HEK293T (cell line): ENCODE measurements around the gene ZBTB7B.

Source experiments
- CTCF ChIA-PET: fragments of 350-600 bp; formaldehyde crosslinking; extraction: SDS; loops from one replicate; lab custom pipeline; 2021; ENCODE audit warnings: antibody characterized with exemption, inconsistent platforms; lab: Yijun Ruan, JAX
- POLR2A ChIA-PET: fragments of 350-600 bp; formaldehyde crosslinking; extraction: SDS; loops from one replicate; lab custom pipeline; 2020; ENCODE audit warnings: antibody characterized with exemption, inconsistent platforms; lab: Yijun Ruan, JAX
- DNase-seq: peaks from one replicate; pipeline ENCODE4 v3.0.0; 2012; ENCODE audit warnings: mixed read lengths; ENCODE audit errors: extremely low spot score
- ARNT ChIP-seq: fragments of 450-650 bp; IDR thresholded peaks from 2 replicates; pipeline ENCODE4 v1.6.1; 2017; ENCODE audit warnings: mild to moderate bottlenecking
- BHLHE40 ChIP-seq: fragments of 450-650 bp; IDR thresholded peaks from 2 replicates; pipeline ENCODE4 v1.6.1; 2016; ENCODE audit warnings: mild to moderate bottlenecking, moderate library complexity, borderline replicate concordance
- CTBP1 ChIP-seq: fragments of 450-650 bp; IDR thresholded peaks from 2 replicates; pipeline ENCODE4 v1.6.1; 2016; ENCODE audit warnings: borderline replicate concordance
- ELF4 ChIP-seq: fragments of 450-650 bp; IDR thresholded peaks from 2 replicates; pipeline ENCODE4 v1.6.1; 2017; ENCODE audit warnings: antibody characterized with exemption
- FOXA1 ChIP-seq: fragments of 450-650 bp; IDR thresholded peaks from 2 replicates; pipeline ENCODE4 v1.6.1; 2016; ENCODE audit warnings: mild to moderate bottlenecking
- FOXK2 ChIP-seq: fragments of 450-650 bp; IDR thresholded peaks from 2 replicates; pipeline ENCODE4 v1.6.1; 2016; ENCODE audit warnings: mild to moderate bottlenecking
- FOXM1 ChIP-seq: fragments of 450-650 bp; IDR thresholded peaks from 2 replicates; pipeline ENCODE4 v1.6.1; 2017; ENCODE audit warnings: mild to moderate bottlenecking, borderline replicate concordance
- HDGF ChIP-seq: fragments of 450-650 bp; IDR thresholded peaks from 2 replicates; pipeline ENCODE4 v1.6.1; 2017; ENCODE audit warnings: antibody characterized with exemption, borderline replicate concordance
- L3MBTL2 ChIP-seq: fragments of 450-650 bp; conservative IDR thresholded peaks from 2 replicates; pipeline ENCODE4 v1.6.1; 2016; ENCODE audit warnings: mild to moderate bottlenecking
- LEF1 ChIP-seq: fragments of 450-650 bp; IDR thresholded peaks from 2 replicates; pipeline ENCODE4 v1.6.1; 2017; ENCODE audit warnings: mild to moderate bottlenecking, borderline replicate concordance
- NFRKB ChIP-seq: fragments of 450-650 bp; IDR thresholded peaks from 2 replicates; pipeline ENCODE4 v1.6.1; 2016; ENCODE audit warnings: mild to moderate bottlenecking, moderate library complexity
- SP1 ChIP-seq: fragments of 450-650 bp; IDR thresholded peaks from 2 replicates; pipeline ENCODE4 v1.6.1; 2017
- SUZ12 ChIP-seq: fragments of 450-650 bp; IDR thresholded peaks from 2 replicates; pipeline ENCODE4 v1.6.1; 2016; ENCODE audit warnings: mild to moderate bottlenecking
- TARDBP ChIP-seq: fragments of 450-650 bp; IDR thresholded peaks from 2 replicates; pipeline ENCODE4 v1.6.1; 2016
- ZNF384 ChIP-seq: fragments of 450-650 bp; IDR thresholded peaks from 2 replicates; pipeline ENCODE4 v1.6.1; 2016
- TF ChIP-seq, protein P1 (sequence below): fragments of 450-650 bp; IDR thresholded peaks from 2 replicates; pipeline ENCODE4 v1.6.1; 2016

The ZBTB7B gene

DNA sequence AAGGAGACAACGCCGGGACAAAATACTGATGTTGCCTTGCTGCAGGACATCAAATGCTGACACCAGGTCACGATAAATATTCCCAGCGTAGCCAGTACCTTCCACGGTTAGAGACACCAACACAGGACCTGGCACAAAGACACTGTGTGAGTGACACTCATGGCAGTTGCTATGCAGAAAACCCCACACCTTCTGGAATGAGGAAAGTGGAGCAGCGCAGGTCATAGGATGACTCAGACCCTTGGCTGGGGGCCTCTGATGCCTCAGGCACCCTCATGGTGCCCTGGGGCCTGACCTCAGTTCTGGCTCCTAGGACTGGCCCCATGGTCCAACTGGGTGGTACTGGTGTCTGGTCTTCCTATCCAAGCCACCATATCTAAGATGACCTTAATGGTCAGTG lies 24.0 kb downstream of the ZBTB7B start:
- DNase-seq = no peak
- ChIA-PET POLR2A (no interaction called here), CTCF (interaction anchor here (1.4 kb wide), 1 partner anchor 9 kb away, joined by 12 read pairs; no protein-coding TSS in a partner anchor)
- TF ChIP-seq HDGF = no peak
- no peak for TF ChIP-seq CTBP1
- TF ChIP-seq L3MBTL2 = no peak
- TF ChIP-seq TARDBP = no peak
- TF ChIP-seq SP1 = no peak
- no peak for TF ChIP-seq BHLHE40
- TF ChIP-seq ARNT = no peak
- TF ChIP-seq LEF1 = no peak
- TF ChIP-seq NFRKB = no peak
- TF ChIP-seq FOXM1 = no peak
- TF ChIP-seq FOXK2 = no peak
- TF ChIP-seq FOXA1 = no peak
- no peak for TF ChIP-seq ELF4
- TF ChIP-seq, protein P1, sequence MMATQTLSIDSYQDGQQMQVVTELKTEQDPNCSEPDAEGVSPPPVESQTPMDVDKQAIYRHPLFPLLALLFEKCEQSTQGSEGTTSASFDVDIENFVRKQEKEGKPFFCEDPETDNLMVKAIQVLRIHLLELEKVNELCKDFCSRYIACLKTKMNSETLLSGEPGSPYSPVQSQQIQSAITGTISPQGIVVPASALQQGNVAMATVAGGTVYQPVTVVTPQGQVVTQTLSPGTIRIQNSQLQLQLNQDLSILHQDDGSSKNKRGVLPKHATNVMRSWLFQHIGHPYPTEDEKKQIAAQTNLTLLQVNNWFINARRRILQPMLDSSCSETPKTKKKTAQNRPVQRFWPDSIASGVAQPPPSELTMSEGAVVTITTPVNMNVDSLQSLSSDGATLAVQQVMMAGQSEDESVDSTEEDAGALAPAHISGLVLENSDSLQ = no peak

DNA sequence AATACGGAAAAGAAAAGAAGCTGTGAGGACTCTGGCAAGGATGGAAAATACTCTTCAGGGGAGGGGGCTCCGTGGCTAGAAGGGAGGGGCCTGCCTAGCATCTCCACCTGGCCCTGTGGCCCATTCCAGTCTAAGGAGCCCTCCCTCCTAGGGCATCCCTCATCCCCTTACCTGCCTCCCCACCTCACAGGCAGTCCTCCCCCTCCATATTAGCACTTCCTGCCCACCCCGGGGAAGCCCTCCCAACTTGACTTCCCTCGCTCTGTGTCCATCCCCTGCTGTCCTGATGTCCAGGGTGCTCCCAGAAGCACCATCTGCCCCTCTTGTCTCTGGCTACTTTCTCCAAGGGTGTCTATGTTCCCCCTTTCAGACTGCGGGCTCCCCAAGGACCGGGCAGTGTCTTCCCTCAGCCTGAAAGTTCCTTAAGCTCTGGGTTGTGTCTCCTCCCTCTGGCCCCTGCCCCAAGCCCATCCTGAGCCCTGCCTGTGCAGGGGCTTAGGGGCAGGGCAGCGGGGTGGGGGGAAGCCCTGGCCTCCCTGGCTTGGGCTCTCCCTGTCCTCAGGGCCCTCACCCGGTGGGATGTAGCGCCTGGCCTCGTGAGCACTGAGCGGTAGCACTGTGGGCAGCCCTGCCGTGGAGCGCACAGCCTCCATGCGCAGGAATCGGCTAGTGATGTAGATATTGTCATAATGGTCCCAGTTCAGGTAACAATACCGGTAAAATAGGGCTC lies 27.1 kb downstream of the ZBTB7B start:
- ChIA-PET POLR2A (no interaction called here), CTCF (no interaction called here)
- DNase-seq = no peak
- no peak for TF ChIP-seq FOXK2
- TF ChIP-seq, protein P1 = no peak
- no peak for TF ChIP-seq TARDBP
- TF ChIP-seq HDGF = no peak
- TF ChIP-seq ZNF384 = no peak
- no peak for TF ChIP-seq CTBP1
- no peak for TF ChIP-seq LEF1
- no peak for TF ChIP-seq L3MBTL2
- no peak for TF ChIP-seq NFRKB
- TF ChIP-seq ARNT = no peak
- no peak for TF ChIP-seq BHLHE40
- TF ChIP-seq SP1 = no peak
- no peak for TF ChIP-seq SUZ12
- no peak for TF ChIP-seq ELF4
- no peak for TF ChIP-seq FOXA1
- no peak for TF ChIP-seq FOXM1

DNA sequence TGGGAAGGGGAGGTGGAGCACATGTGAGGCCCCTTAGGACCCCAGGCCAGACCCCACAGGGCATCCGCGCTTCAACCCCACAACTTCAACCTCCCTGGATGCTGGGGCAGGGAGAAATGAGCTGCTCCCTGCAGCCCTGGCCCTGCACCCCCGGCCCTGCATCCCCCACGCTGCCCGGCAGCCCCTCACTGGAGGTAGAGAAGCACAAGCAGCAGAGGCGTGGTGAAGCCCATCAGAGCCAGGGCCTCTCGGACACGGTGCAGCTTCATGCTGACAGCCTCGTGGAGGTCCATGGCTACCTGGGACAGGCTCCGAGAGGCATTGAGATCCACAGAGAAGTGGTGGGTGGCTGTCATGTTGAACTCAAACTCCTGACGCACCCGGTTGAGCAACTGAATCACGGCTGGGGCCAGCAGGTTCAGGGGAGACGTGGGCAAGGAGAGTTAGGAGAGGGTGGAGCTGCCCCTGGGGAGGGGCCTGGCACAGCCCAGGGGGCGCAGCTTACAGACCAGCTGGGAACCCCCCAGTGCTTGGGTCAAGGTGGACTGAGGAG lies 27.7 kb downstream of the ZBTB7B start:
- DNase-seq = no peak
- ChIA-PET POLR2A (no interaction called here), CTCF (interaction anchor here (0.8 kb wide), 1 partner anchor 13 kb away, joined by 4 read pairs; no protein-coding TSS in a partner anchor)
- TF ChIP-seq BHLHE40 (no peak), NFRKB (no peak), ELF4 (no peak), TARDBP (no peak), ARNT (no peak), HDGF (no peak), FOXA1 (no peak), FOXM1 (no peak), ZNF384 (no peak), SUZ12 (no peak), LEF1 (no peak), CTBP1 (no peak), FOXK2 (no peak)

- TF ChIP-seq, protein P1 = no peak
- ChIA-PET CTCF (interaction anchor here (0.8 kb wide), 1 partner anchor 13 kb away, joined by 4 read pairs; no protein-coding TSS in a partner anchor), POLR2A (no interaction called here)
- no peak for DNase-seq
Measured at GRCh38 chr1:155030899-155031298, 28.3 kb downstream of the ZBTB7B start.

DNA sequence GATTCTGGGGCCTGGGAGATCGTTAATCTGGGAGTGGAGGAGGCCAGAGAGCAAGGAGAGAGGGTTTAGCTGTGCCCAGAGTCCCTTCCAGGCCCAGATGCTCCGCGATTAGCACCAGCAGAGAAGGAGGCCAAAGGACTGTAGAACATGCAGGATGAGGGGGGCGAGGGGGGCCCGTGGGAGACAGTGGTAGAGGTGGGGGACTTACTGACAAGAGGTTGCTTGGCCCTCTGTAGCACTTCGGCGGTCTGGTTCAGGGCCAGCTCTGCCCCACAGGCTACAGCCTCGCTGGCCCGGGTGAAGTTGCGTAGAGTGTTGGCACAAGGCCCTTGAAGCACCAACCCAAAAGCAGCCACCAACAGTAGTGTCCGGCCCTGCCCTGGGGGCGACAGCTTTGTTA lies 30.3 kb downstream of the ZBTB7B start:
- ChIA-PET POLR2A (no interaction called here), CTCF (interaction anchor here (3.5 kb wide), 1 partner anchor 15 kb away, joined by 12 read pairs; no protein-coding TSS in a partner anchor)
- no peak for DNase-seq
- TF ChIP-seq CTBP1 (no peak), NFRKB (no peak), HDGF (no peak), FOXA1 (no peak), ELF4 (no peak), BHLHE40 (no peak), FOXM1 (no peak), SUZ12 (no peak), SP1 (no peak), LEF1 (no peak), ARNT (no peak), ZNF384 (no peak)
- TF ChIP-seq, protein P1 = no peak
